WERI-Rb-1 (cell line): ENCODE results near the gene FMN2.

Source experiments
- DNase-seq: peaks from one replicate; pipeline ENCODE4 v3.0.0-alpha.2; 2020
- H3K27ac ChIP-seq: fragments of 250-450 bp; sonication (Bioruptor Pico); 2 replicates; pipeline ENCODE4 v1.5.1; 2020; ENCODE audit warnings: mild to moderate bottlenecking, moderate library complexity
- H3K27me3 ChIP-seq: fragments of 250-450 bp; sonication (Bioruptor Pico); 2 replicates; pipeline ENCODE4 v1.5.1; 2021; ENCODE audit warnings: mild to moderate bottlenecking, low read depth, moderate library complexity; ENCODE audit not compliant: insufficient read depth, severe bottlenecking
- H3K36me3 ChIP-seq: fragments of 250-450 bp; sonication (Bioruptor Pico); 2 replicates; pipeline ENCODE4 v1.5.1; 2020; ENCODE audit warnings: mild to moderate bottlenecking, moderate library complexity
- H3K4me3 ChIP-seq: 2 replicates; pipeline ENCODE4 v1.5.1; 2011; ENCODE audit warnings: low read depth, mild to moderate bottlenecking, control low read depth, low read length
- H3K9me3 ChIP-seq: fragments of 250-450 bp; sonication (Bioruptor Pico); 2 replicates; pipeline ENCODE4 v1.5.1; 2021; ENCODE audit warnings: mild to moderate bottlenecking, moderate library complexity; ENCODE audit not compliant: severe bottlenecking
- TF ChIP-seq, protein P1 (sequence below): IDR thresholded peaks from 2 replicates; pipeline ENCODE4 v1.5.1; 2011; ENCODE audit warnings: low read depth, mild to moderate bottlenecking, control low read depth, inconsistent platforms, low read length

The FMN2 gene

DNA sequence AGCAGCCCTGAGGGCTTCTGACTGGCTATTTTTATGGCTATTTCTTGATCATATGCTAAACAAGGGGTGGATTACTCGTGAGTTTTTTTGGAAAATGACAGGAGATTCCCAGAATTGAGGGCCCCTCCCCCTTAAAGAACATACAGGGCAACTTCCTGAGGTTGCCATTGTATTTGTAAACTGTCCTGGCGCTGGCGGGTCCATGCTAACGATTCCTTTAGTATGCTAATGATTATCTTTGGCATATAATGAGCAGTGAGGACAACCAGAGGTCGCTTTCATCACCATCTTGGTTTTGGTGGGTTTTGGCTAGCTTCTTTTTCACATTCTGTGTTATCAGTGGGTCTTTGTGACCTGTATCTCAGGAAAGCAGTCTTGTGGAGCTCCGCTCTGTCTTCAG, 24.1 kb downstream of the FMN2 start:
- no peak overlapping the region for H3K27ac ChIP-seq

DNA sequence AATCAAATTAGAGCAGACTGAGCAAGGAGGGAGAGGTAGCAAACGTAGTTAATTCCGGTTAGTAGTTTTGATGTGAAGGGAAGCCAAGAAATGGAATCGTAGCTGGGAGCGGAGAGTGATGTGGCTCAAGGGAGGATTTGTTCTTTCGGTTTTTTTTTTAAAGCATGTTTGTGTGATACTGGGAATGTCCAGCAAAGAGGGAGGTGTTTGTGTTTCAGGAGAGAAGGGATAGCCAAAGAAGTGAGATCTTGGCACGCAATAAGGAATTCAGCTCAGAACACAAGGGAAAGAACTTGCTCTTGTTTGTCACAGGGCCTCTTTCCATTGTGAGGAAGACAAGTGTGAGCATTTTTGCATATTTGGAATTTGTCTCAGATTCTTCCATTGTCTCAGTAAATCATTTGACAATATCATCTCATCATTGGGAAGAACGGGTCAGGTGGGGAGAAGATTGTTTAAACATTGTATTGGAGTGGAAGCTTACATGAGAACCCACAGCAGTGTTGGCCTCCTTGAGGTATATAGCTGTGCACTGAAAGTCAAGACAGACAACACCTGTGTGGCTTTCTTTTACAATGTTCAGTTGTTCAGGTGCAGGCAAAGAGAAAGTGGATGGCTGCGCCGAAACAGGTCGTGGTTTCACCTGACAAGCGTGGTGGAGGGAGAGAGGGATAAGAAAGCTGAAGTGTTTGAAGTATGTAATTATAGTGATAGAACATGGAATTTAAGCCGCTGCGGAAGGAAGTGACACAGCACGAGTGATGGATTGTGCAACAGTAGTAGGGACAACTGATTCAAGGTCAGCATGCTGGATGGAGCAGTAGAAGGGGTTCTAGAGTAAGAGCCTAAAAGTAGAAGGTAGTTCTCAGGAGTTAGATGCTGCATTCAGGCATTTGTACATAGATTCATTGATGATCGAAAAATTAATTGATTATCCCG, 25.4 kb downstream of the FMN2 start:
- no peaks in the 10 kb centered on the region for H3K27me3 ChIP-seq
- H3K36me3 ChIP-seq, result peaks cover 58% of the 10 kb centered on the region
- TF ChIP-seq, protein P1, sequence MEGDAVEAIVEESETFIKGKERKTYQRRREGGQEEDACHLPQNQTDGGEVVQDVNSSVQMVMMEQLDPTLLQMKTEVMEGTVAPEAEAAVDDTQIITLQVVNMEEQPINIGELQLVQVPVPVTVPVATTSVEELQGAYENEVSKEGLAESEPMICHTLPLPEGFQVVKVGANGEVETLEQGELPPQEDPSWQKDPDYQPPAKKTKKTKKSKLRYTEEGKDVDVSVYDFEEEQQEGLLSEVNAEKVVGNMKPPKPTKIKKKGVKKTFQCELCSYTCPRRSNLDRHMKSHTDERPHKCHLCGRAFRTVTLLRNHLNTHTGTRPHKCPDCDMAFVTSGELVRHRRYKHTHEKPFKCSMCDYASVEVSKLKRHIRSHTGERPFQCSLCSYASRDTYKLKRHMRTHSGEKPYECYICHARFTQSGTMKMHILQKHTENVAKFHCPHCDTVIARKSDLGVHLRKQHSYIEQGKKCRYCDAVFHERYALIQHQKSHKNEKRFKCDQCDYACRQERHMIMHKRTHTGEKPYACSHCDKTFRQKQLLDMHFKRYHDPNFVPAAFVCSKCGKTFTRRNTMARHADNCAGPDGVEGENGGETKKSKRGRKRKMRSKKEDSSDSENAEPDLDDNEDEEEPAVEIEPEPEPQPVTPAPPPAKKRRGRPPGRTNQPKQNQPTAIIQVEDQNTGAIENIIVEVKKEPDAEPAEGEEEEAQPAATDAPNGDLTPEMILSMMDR, result no peak
- no peak overlapping the region for H3K27ac ChIP-seq
- no peak overlapping the region for H3K4me3 ChIP-seq
- no peak for DNase-seq
- H3K9me3 ChIP-seq, result no peaks in the 10 kb centered on the region

More for the DNA sequence above, 24.1 kb downstream of the FMN2 start:
- Histone ChIP-seq H3K9me3 (no peaks in the 10 kb centered on the region), H3K27me3 (no peaks in the 10 kb centered on the region), H3K36me3 (peaks cover 68% of the 10 kb centered on the region), H3K4me3 (no peak overlapping the region)
- TF ChIP-seq, protein P1, result no peak
- DNase-seq, result no peak

DNA sequence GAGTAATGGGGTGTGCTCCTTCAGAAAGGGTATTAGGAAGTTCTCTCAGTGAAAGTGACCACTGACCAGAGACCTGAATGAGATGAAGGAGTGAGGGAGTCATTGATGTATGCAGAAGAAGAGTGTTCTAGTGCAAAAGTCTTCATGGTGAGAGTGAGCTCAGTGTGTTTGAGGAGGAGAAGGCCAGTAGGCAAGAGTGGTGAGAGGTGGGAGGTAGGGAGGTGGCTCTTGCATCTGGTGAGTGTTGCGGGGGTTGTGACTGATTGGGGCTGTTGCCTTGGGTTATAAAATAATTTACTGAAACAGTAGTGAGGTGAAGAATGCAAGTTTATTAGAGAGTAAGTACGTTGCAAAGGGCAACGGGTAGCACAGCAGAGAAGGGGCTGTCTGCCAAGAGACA, 26.2 kb downstream of the FMN2 start:
- no peak for DNase-seq
- TF ChIP-seq, protein P1, result no peak
- H3K27ac ChIP-seq, result no peak overlapping the region
- H3K36me3 ChIP-seq, result peaks cover 59% of the 10 kb centered on the region
- no peaks in the 10 kb centered on the region for H3K27me3 ChIP-seq
- no peak overlapping the region for H3K4me3 ChIP-seq
- H3K9me3 ChIP-seq, result no peaks in the 10 kb centered on the region

DNA sequence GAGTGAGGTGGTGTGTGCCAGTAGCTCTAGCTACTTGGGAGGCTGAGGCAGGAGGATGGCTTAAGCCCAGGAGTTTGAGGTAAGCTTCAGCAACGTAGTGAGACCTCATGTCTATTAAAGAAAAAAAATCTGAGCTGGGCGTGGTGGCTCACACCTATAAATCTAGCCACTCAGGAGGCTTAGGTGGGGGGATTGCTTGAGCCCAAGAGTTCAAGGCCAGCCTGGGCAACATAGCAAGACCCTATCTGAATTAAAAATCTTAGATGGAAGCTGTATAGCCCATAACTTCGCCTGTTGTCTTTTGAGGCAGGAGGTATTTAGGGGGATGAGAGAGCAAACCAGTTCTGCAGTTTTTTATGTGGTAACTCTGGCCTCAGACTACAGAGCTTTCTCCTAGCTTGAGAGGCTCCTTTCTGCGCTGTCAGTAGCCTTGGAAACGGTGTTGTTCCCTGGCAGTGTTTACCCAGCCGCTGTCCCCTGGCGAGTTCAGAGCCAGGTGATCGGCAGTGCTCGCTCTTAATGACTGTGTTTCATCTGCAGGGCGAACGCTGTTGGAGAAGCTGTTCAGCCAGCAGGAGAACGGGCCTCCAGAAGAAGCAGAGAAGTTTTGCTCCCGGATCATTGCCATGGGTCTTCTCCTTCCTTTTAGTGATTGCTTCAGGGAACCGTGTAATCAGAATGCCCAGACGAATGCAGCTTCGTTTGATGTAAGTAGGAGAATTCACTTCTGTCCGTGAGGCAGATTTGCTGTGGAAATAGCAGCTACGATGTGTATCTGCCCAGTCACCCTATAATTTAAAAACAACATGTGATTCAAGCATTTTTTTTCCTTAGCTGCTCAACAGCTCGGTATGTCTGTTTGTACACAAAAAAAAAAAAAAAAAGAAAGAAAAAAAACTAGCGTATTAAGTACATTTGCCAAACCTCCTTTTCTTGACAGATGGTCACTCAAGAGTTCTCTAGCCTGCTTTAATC, 31.2 kb downstream of the FMN2 start:
- TF ChIP-seq, protein P1, result no peak
- no peak for DNase-seq
- H3K27me3 ChIP-seq, result no peaks in the 10 kb centered on the region
- H3K36me3 ChIP-seq, result peaks cover 66% of the 10 kb centered on the region
- H3K27ac ChIP-seq, result no peak overlapping the region
- H3K9me3 ChIP-seq, result no peaks in the 10 kb centered on the region
- H3K4me3 ChIP-seq, result no peak overlapping the region

DNA sequence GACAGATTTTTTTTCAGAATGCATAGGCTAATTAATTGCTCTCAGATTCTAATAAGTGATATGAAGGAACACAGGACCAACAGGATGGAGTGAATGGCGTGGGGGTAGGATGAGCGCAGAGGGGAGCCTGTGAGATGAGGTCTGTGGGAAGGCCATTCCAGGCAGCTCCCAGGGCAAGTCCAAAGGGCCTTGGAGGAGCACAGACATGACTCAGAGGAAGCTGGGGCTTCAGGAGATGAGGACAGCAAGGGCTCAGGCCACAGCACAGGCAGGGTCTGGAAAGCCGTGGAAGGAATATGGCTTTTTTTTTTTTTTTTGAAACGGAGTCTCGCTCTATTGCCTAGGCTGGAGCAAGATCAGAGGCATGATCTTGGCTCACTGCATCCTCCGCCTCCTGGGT, 35.1 kb downstream of the FMN2 start:
- TF ChIP-seq, protein P1, result no peak
- Histone ChIP-seq H3K27me3 (no peaks in the 10 kb centered on the region), H3K27ac (no peak overlapping the region), H3K9me3 (no peaks in the 10 kb centered on the region), H3K4me3 (no peak overlapping the region), H3K36me3 (peaks cover 93% of the 10 kb centered on the region)
- no peak for DNase-seq
